Activated CD8-positive, alpha-beta T cell treated with anti-CD3 and anti-CD28 coated beads for 36 hours (primary cell): ENCODE data around the gene APLP1. TPM values are rescaled to one million over a fixed set of nuclear protein-coding genes. Genes with fewer than 3 reads are reported as not detected.
"Not testable (repeated sequence)": the region's sequence is repeated elsewhere in the genome, so short reads cannot be mapped to it uniquely, and the experiment has no call there.

ENCODE experiments used
- ATAC-seq: fragments of 200-7000 bp; cut with Tn5 transposase; one replicate; pipeline ENCODE4 v1.10.0; 2021; ENCODE audit warnings: mild to moderate bottlenecking, moderate library complexity
- CTCF ChIA-PET: fragments of 350-600 bp; sonication (Branson Sonifier 250); formaldehyde crosslinking; loops from one replicate; lab custom pipeline; 2021; ENCODE audit warnings: antibody characterized with exemption; lab: Charles Lee
- POLR2A ChIA-PET: fragments of 350-600 bp; sonication (Branson Sonifier 250); formaldehyde crosslinking; loops from one replicate; lab custom pipeline; 2021; ENCODE audit warnings: antibody characterized with exemption; lab: Charles Lee
- DNase-seq: peaks from one replicate; pipeline ENCODE4 v3.0.0-alpha.2; 2020
- H3K27ac Mint-ChIP-seq: one replicate; pipeline ENCODE4 v1.8.0; 2021; ENCODE audit warnings: mild to moderate bottlenecking, mixed read lengths
- H3K27me3 Mint-ChIP-seq: one replicate; pipeline ENCODE4 v1.8.0; 2021; ENCODE audit warnings: mixed read lengths
- H3K36me3 Mint-ChIP-seq: one replicate; pipeline ENCODE4 v1.8.0; 2021; ENCODE audit warnings: low read depth, mixed read lengths
- H3K4me1 Mint-ChIP-seq: one replicate; pipeline ENCODE4 v1.8.0; 2021; ENCODE audit warnings: low read depth, mixed read lengths
- H3K4me3 Mint-ChIP-seq: one replicate; pipeline ENCODE4 v1.8.0; 2021; ENCODE audit warnings: mild to moderate bottlenecking, moderate library complexity, mixed read lengths
- H3K9me3 Mint-ChIP-seq: one replicate; pipeline ENCODE4 v1.8.0; 2021; ENCODE audit warnings: mixed read lengths
- CTCF ChIP-seq: fragments of 200-600 bp; IDR thresholded peaks from one replicate; pipeline ENCODE4 v1.8.0; 2022; ENCODE audit warnings: antibody characterized with exemption, mild to moderate bottlenecking
- intact Hi-C: fragments of 100-400 bp; cut with micrococcal nuclease; formaldehyde crosslinking; loops from one replicate; pipeline ENCODE4 v1.10.0; 2022
- total RNA-seq, 2 experiments: library from RNA; stranded (reverse); gene quantifications; one replicate each; pipeline ENCODE4 v1.2.3, GENCODE V29; 2021

Gene APLP1
- total RNA-seq, 2 experiments from 2014 or later = 2.0 to 2.1 TPM

- POLR2A ChIA-PET = no interaction called here
- DNase-seq (no peak), ATAC-seq (no peak)
- Mint-ChIP-seq H3K4me1 (peaks cover 49% of the 10 kb centered on the region), H3K4me3 (no peak overlapping the region), H3K27me3 (no peaks in the 10 kb centered on the region), H3K36me3 (peaks cover 9% of the 10 kb centered on the region), H3K27ac (no peak overlapping the region), H3K9me3 (no peaks in the 10 kb centered on the region)
- TF ChIP-seq CTCF = no peak
- intact Hi-C loops = no loop called here
- CTCF ChIA-PET = no interaction called here
Measured at GRCh38 chr19:35907377-35907745, 39.0 kb downstream of the APLP1 start.

GRCh38 chr19:35908010-35908441 lies 39.7 kb downstream of the APLP1 start, which contains the start of gene TYROBP:
Gene TYROBP (minus strand): TSS chr19:35908295. CDS start chr19:35908228, 67 bp downstream.
- H3K27me3 Mint-ChIP-seq = no peaks in the 10 kb centered on the region
- peaks cover 46% of the 10 kb centered on the region for H3K4me1 Mint-ChIP-seq
- ATAC-seq = no peak
- intact Hi-C loops = no loop called here
- H3K9me3 Mint-ChIP-seq = no peaks in the 10 kb centered on the region
- H3K36me3 Mint-ChIP-seq = peaks cover 6% of the 10 kb centered on the region
- POLR2A ChIA-PET = no interaction called here
- peak within 1 kb of the TSS; percentile 64 for H3K27ac Mint-ChIP-seq
- H3K4me3 Mint-ChIP-seq = no peak within 1 kb of the TSS
- no peak for TF ChIP-seq CTCF
- CTCF ChIA-PET = interaction anchor here (0.8 to 1.3 kb wide), 3 partner anchors 13 to 21 kb away, joined by 3 to 4 read pairs (median 4); no protein-coding TSS in a partner anchor
- no peak for DNase-seq

- Mint-ChIP-seq H3K27me3 (no peaks in the 10 kb centered on the region), H3K4me3 (no peak overlapping the region), H3K4me1 (peaks cover 46% of the 10 kb centered on the region), H3K36me3 (no peaks in the 10 kb centered on the region), H3K27ac (peak overlapping the region; percentile 35), H3K9me3 (no peaks in the 10 kb centered on the region)
- DNase-seq (no peak), ATAC-seq (peak; percentile 24)
- TF ChIP-seq CTCF = no peak
- CTCF ChIA-PET = interaction anchor here (0.6 to 1.3 kb wide), 3 partner anchors 12 to 146 kb away, joined by 3 to 4 read pairs (median 3); no protein-coding TSS in a partner anchor
- intact Hi-C loops = no loop called here
- POLR2A ChIA-PET = no interaction called here
Measured at GRCh38 chr19:35908973-35909683, 40.8 kb downstream of the APLP1 start.

- TF ChIP-seq CTCF = no peak
- Mint-ChIP-seq H3K27ac (no peak overlapping the region), H3K27me3 (no peaks in the 10 kb centered on the region), H3K4me3 (no peak overlapping the region), H3K36me3 (no peaks in the 10 kb centered on the region), H3K4me1 (peaks cover 41% of the 10 kb centered on the region), H3K9me3 (no peaks in the 10 kb centered on the region)
- DNase-seq (no peak), ATAC-seq (no peak)
- ChIA-PET POLR2A (no interaction called here), CTCF (interaction anchor here (1.3 kb wide), 1 partner anchor 12 kb away, joined by 4 read pairs; no protein-coding TSS in a partner anchor)
- intact Hi-C loops = no loop called here
Measured at GRCh38 chr19:35909684-35910035, 41.3 kb downstream of the APLP1 start.

GRCh38 chr19:35910355-35910754 lies 42.0 kb downstream of the APLP1 start:
- ATAC-seq, CTCF ChIA-PET, H3K27ac Mint-ChIP-seq, intact Hi-C loops, H3K27me3 Mint-ChIP-seq, DNase-seq, H3K4me3 Mint-ChIP-seq, H3K9me3 Mint-ChIP-seq, H3K36me3 Mint-ChIP-seq, POLR2A ChIA-PET: not testable (repeated sequence)
- H3K4me1 Mint-ChIP-seq = peaks cover 38% of the 10 kb centered on the region
